GM04504 (cell line): ENCODE data around the gene KRT17.
"Not testable (repeated sequence)": the region's sequence is repeated elsewhere in the genome, so short reads cannot be mapped to it uniquely, and the experiment has no call there.

ENCODE experiments used
- DNase-seq: peaks from one replicate; pipeline ENCODE4 v3.0.0-alpha.2; 2012; ENCODE audit warnings: low read depth

Gene KRT17

GRCh38 chr17:41633556-41634199 is 9.3 kb upstream of the KRT17 start:
- DNase-seq: no peak

GRCh38 chr17:41632482-41633105 is 8.2 kb upstream of the KRT17 start:
- no peak for DNase-seq

GRCh38 chr17:41631898-41632285 is 7.5 kb upstream of the KRT17 start:
- DNase-seq: no peak

- no peak for DNase-seq
These were observed 6.9 kb upstream of the KRT17 start for GRCh38 chr17:41631025-41631897.

- DNase-seq: no peak
These were observed 5.7 kb upstream of the KRT17 start for GRCh38 chr17:41629826-41630670.

GRCh38 chr17:41629316-41629715 is 4.9 kb upstream of the KRT17 start:
- DNase-seq: no peak

- not testable (repeated sequence) for DNase-seq
These were observed 4.4 kb upstream of the KRT17 start for GRCh38 chr17:41628621-41629255.

- not testable (repeated sequence) for DNase-seq
These were observed 3.6 kb upstream of the KRT17 start for GRCh38 chr17:41628073-41628370.

GRCh38 chr17:41627316-41628072 is 3.1 kb upstream of the KRT17 start:
- DNase-seq: no peak

- DNase-seq: not testable (repeated sequence)
These were observed 2.5 kb upstream of the KRT17 start for GRCh38 chr17:41626914-41627295.

GRCh38 chr17:41626028-41626913 is 1.9 kb upstream of the KRT17 start:
- DNase-seq: not testable (repeated sequence)

GRCh38 chr17:41625602-41626001 is 1.2 kb upstream of the KRT17 start:
- no peak for DNase-seq

GRCh38 chr17:41623184-41623861 is 1.1 kb downstream of the KRT17 start:
- not testable (repeated sequence) for DNase-seq

GRCh38 chr17:41622340-41623183 is 1.8 kb downstream of the KRT17 start:
- not testable (repeated sequence) for DNase-seq

GRCh38 chr17:41621916-41622315 is 2.5 kb downstream of the KRT17 start:
- DNase-seq: no peak

- DNase-seq: not testable (repeated sequence)
These were observed 2.9 kb downstream of the KRT17 start for GRCh38 chr17:41621435-41621817.

GRCh38 chr17:41620583-41621434 is 3.6 kb downstream of the KRT17 start:
- no peak for DNase-seq
